HuH-7.5 (cell line): ENCODE results near the gene RAB11A.

Experiments used
- DNase-seq: peaks from one replicate; pipeline ENCODE4 v3.0.0; 2011; ENCODE audit warnings: low spot score

The RAB11A gene

GRCh38 chr15:65939901-65940617 lies 70.8 kb downstream of the RAB11A start:
- DNase-seq, result no peak

- no peak for DNase-seq
These were observed 71.3 kb downstream of the RAB11A start for GRCh38 chr15:65940618-65940909.
